NCI-H69 (cell line): ENCODE measurements around the gene OR5T3.
"Not testable (repeated sequence)": the region's sequence is repeated elsewhere in the genome, so short reads cannot be mapped to it uniquely, and the experiment has no call there.

Source experiments
- DNase-seq: peaks from one replicate; lab custom pipeline; 2025; lab: John Stamatoyannopoulos, UW

Gene OR5T3

GRCh38 chr11:56251954-56252353, at the start of gene OR5T3:
OR5T3 (plus strand) TSS chr11:56252254; CDS start chr11:56252254, 0 bp downstream.
- no peak for DNase-seq

DNA sequence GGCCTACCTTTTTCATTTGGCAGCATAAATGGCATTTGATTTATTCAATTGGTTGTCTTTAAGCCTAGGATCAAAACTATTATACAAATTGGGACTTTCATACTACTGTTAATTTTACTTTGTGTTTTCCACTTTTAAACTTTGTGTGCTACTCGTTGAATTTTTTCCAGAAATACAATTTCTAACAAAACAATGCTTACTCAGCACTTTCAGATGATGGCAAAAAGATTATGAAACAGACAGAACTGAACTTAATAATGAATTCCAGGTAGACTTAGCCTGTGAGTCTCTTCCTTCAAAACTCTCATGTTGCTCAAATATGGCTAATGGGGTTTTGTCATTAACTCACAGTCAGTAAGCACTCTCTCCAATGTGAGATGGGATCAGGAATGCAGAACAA, 44.3 kb upstream of the OR5T3 start:
- no peak for DNase-seq

- no peak for DNase-seq
These were observed 37.5 kb upstream of the OR5T3 start for GRCh38 chr11:56214537-56214936.

DNA sequence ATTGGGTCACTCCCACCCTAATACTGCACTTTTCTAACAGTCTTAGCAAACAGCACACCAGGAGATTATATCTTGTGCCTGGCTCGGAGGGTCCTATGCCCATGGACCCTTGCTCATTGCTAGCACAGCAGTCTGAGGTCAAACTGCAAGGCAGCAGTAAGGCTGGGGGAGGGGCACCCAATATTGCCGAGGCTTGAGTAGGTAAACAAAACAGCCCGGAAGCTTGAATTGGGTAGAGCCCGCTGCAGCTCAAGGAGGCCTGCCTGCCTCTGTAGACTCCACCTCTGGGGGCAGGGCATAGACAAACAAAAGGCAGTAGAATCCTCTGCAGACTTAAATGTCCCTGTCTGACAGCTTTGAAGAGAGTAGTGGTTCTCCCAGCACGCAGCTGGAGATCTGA, 32.3 kb upstream of the OR5T3 start:
- not testable (repeated sequence) for DNase-seq

- no peak for DNase-seq
These were observed 17.9 kb upstream of the OR5T3 start, which contains the start of gene OR5T2 for GRCh38 chr11:56234155-56234554. OR5T2 (minus strand) TSS chr11:56234255; CDS start chr11:56233062, 1,193 bp downstream.

DNA sequence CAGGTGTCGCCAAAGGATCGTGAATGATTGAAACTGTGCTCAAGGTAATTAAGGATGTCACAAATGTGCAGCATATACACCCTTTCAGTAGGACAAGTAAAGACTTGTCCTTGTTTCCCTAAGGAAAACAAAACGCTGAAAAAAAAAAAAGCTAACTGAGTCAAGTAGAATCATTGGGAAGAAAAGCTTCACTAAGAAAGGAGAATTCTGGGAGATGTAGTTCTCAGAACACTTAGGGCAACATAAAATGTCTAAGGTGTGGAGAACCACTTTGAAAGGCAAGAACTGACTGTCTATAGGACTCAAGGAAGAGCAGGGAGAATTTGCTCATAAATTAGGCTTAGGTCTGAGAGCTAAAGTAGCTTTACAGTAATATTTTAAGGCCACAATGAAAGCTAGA, 19.0 kb downstream of the OR5T3 start:
- no peak for DNase-seq

DNA sequence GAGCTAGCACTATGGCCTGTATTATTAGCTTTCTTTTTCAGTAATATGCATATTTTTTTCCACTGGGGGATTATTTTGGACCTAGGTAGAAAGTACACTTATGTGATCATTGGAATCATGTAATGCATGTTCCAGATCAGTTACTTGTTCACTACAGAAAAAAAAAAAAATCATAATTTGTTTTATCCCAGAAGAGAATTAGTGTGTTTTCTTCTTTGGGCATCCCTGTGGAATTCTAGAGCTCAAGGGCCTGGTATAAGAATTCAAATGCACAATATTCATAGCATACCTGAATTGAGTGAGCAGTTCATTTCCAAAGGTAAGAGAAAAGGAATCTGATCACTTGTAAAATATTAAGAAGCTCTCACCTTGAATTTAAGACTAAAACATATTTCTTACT, 21.8 kb downstream of the OR5T3 start, which contains the start of gene OR5T1:
Gene OR5T1, plus strand, starts transcription at position 301 of the 400 bp plus-strand sequence. CDS start 1,485 bp downstream, outside the sequence.
- DNase-seq = no peak

DNA sequence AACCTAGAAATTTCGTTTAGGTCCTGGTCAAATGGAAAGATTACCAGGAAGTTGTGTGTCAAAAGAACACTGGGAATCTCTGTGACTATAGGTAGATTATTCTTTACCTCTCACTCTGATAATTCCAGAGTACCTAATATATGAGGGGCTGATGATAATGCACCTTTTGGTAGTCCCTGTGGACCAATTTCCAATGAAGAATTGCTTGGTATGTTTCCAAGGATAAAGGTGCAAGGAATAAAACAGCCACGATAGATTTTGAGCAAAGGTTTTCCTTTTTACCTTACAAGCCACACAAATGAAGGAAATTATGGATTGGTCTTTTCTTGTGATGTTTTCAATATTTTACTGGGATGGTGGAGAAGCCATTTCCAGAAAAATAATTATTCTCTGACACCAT, 40.1 kb downstream of the OR5T3 start, which contains the start of gene OR8H1:
Gene OR8H1, minus strand, starts transcription at position 101 of the 400 bp plus-strand sequence. CDS start 1,192 bp downstream, outside the sequence.
- DNase-seq = no peak

GRCh38 chr11:56296898-56297297, 44.8 kb downstream of the OR5T3 start:
- no peak for DNase-seq
